Osteoblast (primary cell): ENCODE data around the gene PITPNC1. TPM values are rescaled to one million over a fixed set of nuclear protein-coding genes. Genes with fewer than 3 reads are reported as not detected.

Experiments
- DNase-seq: peaks from one replicate; pipeline ENCODE4 v3.0.0; 2011; ENCODE audit warnings: low spot score, mixed read lengths; ENCODE audit not compliant: insufficient read length; ENCODE audit errors: missing footprints
- H2AFZ ChIP-seq: 2 replicates; pipeline ENCODE4 v1.6.0; 2011; ENCODE audit warnings: mild to moderate bottlenecking, low read length
- H3K27ac ChIP-seq: 2 replicates; pipeline ENCODE4 v1.5.1; 2011; ENCODE audit warnings: mild to moderate bottlenecking, low read depth, low read length, moderate library complexity
- H3K27me3 ChIP-seq: 2 replicates; pipeline ENCODE4 v1.6.0; 2012; ENCODE audit warnings: mild to moderate bottlenecking, control low read depth, inconsistent platforms, low read length, moderate library complexity; ENCODE audit not compliant: insufficient read depth
- H3K36me3 ChIP-seq: 2 replicates; pipeline ENCODE4 v1.5.1; 2011; ENCODE audit warnings: mild to moderate bottlenecking, low read length, control low read depth, moderate library complexity; ENCODE audit not compliant: insufficient read depth
- H3K4me1 ChIP-seq: 2 replicates; pipeline ENCODE4 v1.5.1; 2011; ENCODE audit warnings: mild to moderate bottlenecking, low read length, control low read depth, moderate library complexity; ENCODE audit not compliant: insufficient read depth
- H3K4me2 ChIP-seq: 2 replicates; pipeline ENCODE4 v1.6.0; 2011; ENCODE audit warnings: mild to moderate bottlenecking, low read length; ENCODE audit not compliant: insufficient read depth
- H3K4me3 ChIP-seq: fragments of 200-600 bp; sonication (generic); 3 replicates; pipeline ENCODE4 v1.5.1; 2012; ENCODE audit warnings: mild to moderate bottlenecking, low read length, inconsistent platforms; ENCODE audit not compliant: insufficient read depth
- H3K79me2 ChIP-seq: 2 replicates; pipeline ENCODE4 v1.6.0; 2012; ENCODE audit warnings: mild to moderate bottlenecking, low read length, control low read depth, inconsistent platforms; ENCODE audit not compliant: insufficient read depth
- H3K9me3 ChIP-seq: 2 replicates; pipeline ENCODE4 v1.5.1; 2011; ENCODE audit warnings: low read depth, low read length, control low read depth
- H4K20me1 ChIP-seq: 2 replicates; pipeline ENCODE4 v1.6.0; 2012; ENCODE audit warnings: mild to moderate bottlenecking, low read length, control low read depth; ENCODE audit not compliant: insufficient read depth
- CTCF ChIP-seq: IDR thresholded peaks from 2 replicates; pipeline ENCODE4 v1.5.1; 2011; ENCODE audit warnings: mild to moderate bottlenecking, low read depth, low read length, moderate library complexity; ENCODE audit errors: extremely low read depth
- total RNA-seq: library from RNA; depleted of rRNA; stranded (reverse); fragments of >200 nt; gene quantifications from 2 replicates; pipeline ENCODE4 v1.2.3, GENCODE V29; 2012

Gene PITPNC1
- total RNA-seq, 1 donor = 6.2 TPM

DNA sequence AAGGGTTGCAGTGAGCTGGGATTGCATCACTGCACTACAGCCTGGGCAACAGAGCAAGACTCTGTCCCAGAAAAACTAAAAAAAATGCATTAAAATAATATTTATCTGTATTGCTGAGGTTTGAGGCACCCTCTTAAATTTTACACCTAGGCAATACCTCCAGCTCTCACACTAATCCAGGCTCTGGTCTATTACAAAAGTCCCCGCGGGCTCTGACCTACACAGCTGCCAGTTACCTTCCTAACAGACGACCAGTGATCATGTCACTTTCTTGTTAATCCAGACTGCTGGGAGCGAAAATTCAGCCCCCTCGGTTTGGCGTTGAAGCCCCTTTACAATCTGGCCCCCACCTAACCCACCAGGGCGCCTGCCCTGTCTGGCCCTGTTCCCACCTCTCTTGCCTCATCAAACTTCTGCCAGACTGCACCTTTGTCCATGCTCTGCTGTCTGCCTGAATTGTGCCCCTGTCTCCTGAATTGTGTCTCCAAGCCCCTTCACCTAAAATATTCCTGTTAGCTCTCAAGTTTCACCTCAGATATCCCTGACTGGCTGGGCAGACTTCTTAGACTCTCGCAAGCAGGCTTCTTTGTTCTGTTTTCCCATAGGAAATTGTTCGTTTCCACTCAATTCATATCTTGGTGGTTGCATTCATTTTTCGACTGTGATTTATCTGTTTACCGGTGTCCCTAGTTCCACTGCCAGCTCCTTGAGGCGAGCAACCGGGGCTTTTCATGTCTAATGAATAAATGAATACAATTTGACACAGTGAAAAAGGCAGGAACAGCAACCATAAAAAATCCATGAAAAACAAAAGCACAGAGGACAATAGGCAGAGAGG, 65.9 kb downstream of the PITPNC1 start:
- Histone ChIP-seq H3K4me2 (no peak overlapping the region), H3K79me2 (no peaks in the 10 kb centered on the region)

GRCh38 chr17:67443931-67444595, 67.0 kb downstream of the PITPNC1 start:
- peak overlapping the region; percentile 88 for H2AFZ ChIP-seq
- H3K4me1 ChIP-seq = peaks cover 12% of the 10 kb centered on the region
- H4K20me1 ChIP-seq = no peaks in the 10 kb centered on the region
- no peak for DNase-seq
- no peak for TF ChIP-seq CTCF
- no peaks in the 10 kb centered on the region for H3K36me3 ChIP-seq
- H3K27me3 ChIP-seq = no peaks in the 10 kb centered on the region
- no peak overlapping the region for H3K27ac ChIP-seq
- H3K79me2 ChIP-seq = no peaks in the 10 kb centered on the region
- H3K9me3 ChIP-seq = no peaks in the 10 kb centered on the region
- peak overlapping the region; percentile 43 for H3K4me2 ChIP-seq
- no peak overlapping the region for H3K4me3 ChIP-seq

More for the DNA sequence above, 65.9 kb downstream of the PITPNC1 start:
- no peaks in the 10 kb centered on the region for H3K27me3 ChIP-seq
- DNase-seq = no peak
- peaks cover 12% of the 10 kb centered on the region for H3K4me1 ChIP-seq
- no peaks in the 10 kb centered on the region for H3K36me3 ChIP-seq
- no peaks in the 10 kb centered on the region for H4K20me1 ChIP-seq
- peak overlapping the region; percentile 7 for H2AFZ ChIP-seq
- no peaks in the 10 kb centered on the region for H3K9me3 ChIP-seq
- no peak for TF ChIP-seq CTCF
- H3K4me3 ChIP-seq = no peak overlapping the region
- no peak overlapping the region for H3K27ac ChIP-seq

DNA sequence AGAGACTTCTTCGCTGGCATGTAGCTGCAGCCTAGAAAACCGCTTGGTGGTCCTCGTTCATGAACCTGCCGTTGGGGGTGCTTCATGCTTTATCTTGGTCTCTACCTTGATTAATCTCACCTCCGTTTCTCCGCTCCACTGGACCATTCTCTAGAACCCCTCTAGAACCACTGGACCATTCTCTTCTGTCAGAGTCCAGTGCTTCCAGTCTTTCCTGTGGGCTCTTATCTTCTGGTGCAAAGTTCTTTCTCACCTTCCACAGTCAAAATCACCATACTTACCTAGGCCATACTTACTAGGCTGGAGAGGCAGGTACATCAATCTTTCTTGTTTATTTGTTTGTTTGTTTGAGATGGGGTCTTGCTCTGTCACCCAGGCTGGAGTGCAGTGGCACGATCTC, 71.4 kb downstream of the PITPNC1 start:
- Histone ChIP-seq H3K36me3 (no peaks in the 10 kb centered on the region), H3K27ac (no peak overlapping the region), H3K79me2 (no peaks in the 10 kb centered on the region), H3K9me3 (no peaks in the 10 kb centered on the region), H3K27me3 (no peaks in the 10 kb centered on the region), H2AFZ (no peak overlapping the region), H3K4me1 (peaks cover 4% of the 10 kb centered on the region), H3K4me2 (no peak overlapping the region), H4K20me1 (no peaks in the 10 kb centered on the region), H3K4me3 (no peak overlapping the region)
- TF ChIP-seq CTCF = no peak
- no peak for DNase-seq

- no peaks in the 10 kb centered on the region for H3K27me3 ChIP-seq
- H2AFZ ChIP-seq = no peak overlapping the region
- no peaks in the 10 kb centered on the region for H3K9me3 ChIP-seq
- no peak for DNase-seq
- peaks cover 3% of the 10 kb centered on the region for H3K4me1 ChIP-seq
- H3K4me2 ChIP-seq = no peak overlapping the region
- H3K4me3 ChIP-seq = no peak overlapping the region
- H3K36me3 ChIP-seq = no peaks in the 10 kb centered on the region
- no peak overlapping the region for H3K27ac ChIP-seq
- H4K20me1 ChIP-seq = no peaks in the 10 kb centered on the region
- no peak for TF ChIP-seq CTCF
- no peaks in the 10 kb centered on the region for H3K79me2 ChIP-seq
Measured at GRCh38 chr17:67449065-67449464, 72.0 kb downstream of the PITPNC1 start.
